Keratinocyte (primary cell): Measurements from ENCODE around the gene SLC22A8. TPM values are rescaled to one million over a fixed set of nuclear protein-coding genes. Genes with fewer than 3 reads are reported as not detected.

Source experiments
- DNase-seq: peaks from one replicate; pipeline ENCODE4 v3.0.0-alpha.2; 2011; ENCODE audit warnings: low read depth, missing footprints, low spot score
- FAIRE-seq: peaks from 2 replicates; lab custom pipeline; 2011; peaks lifted over from hg19 to GRCh38; lab: Jason Lieb, UNC
- H2AFZ ChIP-seq: 2 replicates; pipeline ENCODE4 v1.6.0; 2012; ENCODE audit warnings: low read length, control low read depth, inconsistent platforms; ENCODE audit not compliant: control insufficient read depth
- H3K27ac ChIP-seq: 2 replicates; pipeline ENCODE4 v1.5.1; 2011; ENCODE audit warnings: low read length; ENCODE audit not compliant: control insufficient read depth, insufficient read depth
- H3K27me3 ChIP-seq: 3 replicates; pipeline ENCODE4 v1.6.0; 2011; ENCODE audit warnings: low read length; ENCODE audit not compliant: control insufficient read depth, insufficient read depth; ENCODE audit errors: extremely low read depth
- H3K36me3 ChIP-seq, 2 experiments: 2 replicates in 1 of 2; 3 replicates in 1 of 2; pipeline ENCODE4 v1.5.1; 2011; ENCODE audit warnings: low read length in 2 of 2, mild to moderate bottlenecking in 1 of 2; ENCODE audit not compliant: control insufficient read depth in 2 of 2, insufficient read depth in 2 of 2; ENCODE audit errors: extremely low read depth in 1 of 2
- H3K4me1 ChIP-seq: 3 replicates; pipeline ENCODE4 v1.5.1; 2011; ENCODE audit warnings: low read length; ENCODE audit not compliant: control insufficient read depth, insufficient read depth; ENCODE audit errors: extremely low read depth
- H3K4me2 ChIP-seq: 3 replicates; pipeline ENCODE4 v1.6.0; 2011; ENCODE audit warnings: low read depth, low read length; ENCODE audit not compliant: control insufficient read depth, insufficient read depth; ENCODE audit errors: extremely low read depth
- H3K4me3 ChIP-seq, 3 experiments: fragments of 200-600 bp in 1 of 3; sonication (generic) in 1 of 3; 2 replicates in 2 of 3; 3 replicates in 1 of 3; pipeline ENCODE4 v1.5.1; 2011 to 2016; ENCODE audit warnings: low read length in 3 of 3, mild to moderate bottlenecking in 3 of 3, control low read depth in 2 of 3, inconsistent platforms in 1 of 3, low read depth in 1 of 3, mixed read lengths in 1 of 3, mixed run types in 1 of 3, moderate library complexity in 1 of 3; ENCODE audit not compliant: control insufficient read depth in 2 of 3, insufficient read depth in 2 of 3; ENCODE audit errors: extremely low read depth in 1 of 3
- H3K79me2 ChIP-seq: 2 replicates; pipeline ENCODE4 v1.6.0; 2012; ENCODE audit warnings: low read length; ENCODE audit not compliant: control insufficient read depth, insufficient read depth
- H3K9ac ChIP-seq: 3 replicates; pipeline ENCODE4 v1.6.0; 2011; ENCODE audit warnings: low read length; ENCODE audit not compliant: control insufficient read depth, insufficient read depth; ENCODE audit errors: extremely low read depth
- H3K9me1 ChIP-seq: 3 replicates; pipeline ENCODE4 v1.6.0; 2011; ENCODE audit warnings: low read length; ENCODE audit not compliant: control insufficient read depth, insufficient read depth; ENCODE audit errors: extremely low read depth
- H3K9me3 ChIP-seq: 2 replicates; pipeline ENCODE4 v1.5.1; 2012; ENCODE audit warnings: low read depth, low read length; ENCODE audit not compliant: control insufficient read depth
- H4K20me1 ChIP-seq: 3 replicates; pipeline ENCODE4 v1.6.0; 2011; ENCODE audit warnings: low read length; ENCODE audit not compliant: control insufficient read depth, insufficient read depth; ENCODE audit errors: extremely low read depth
- EZH2 ChIP-seq: IDR thresholded peaks from one replicate; pipeline ENCODE4 v1.6.1; 2012; ENCODE audit warnings: inconsistent platforms, mild to moderate bottlenecking, low read length, moderate library complexity
- dilution Hi-C: fragments of 300-500 bp; cut with MboI; formaldehyde crosslinking; loops from one replicate; pipeline ENCODE4 v1.7.0; 2020; ENCODE audit warnings: low sequenced_read_pairs; ENCODE audit not compliant: extremely low pct_ligation_motif_present
- polyA plus RNA-seq, 5 experiments: library from polyadenylated mRNA; depleted of rRNA in 3 of 5; stranded (reverse) in 3 of 5; stranded (forward) in 1 of 5; unstranded in 1 of 5; fragments of >200 nt; gene quantifications; 1 replicate in 1 of 5; 2 replicates in 3 of 5; 3 replicates in 1 of 5; pipeline versions ENCODE4 v1.2.1 to v1.2.3, GENCODE V29; 2011 to 2012; ENCODE audit warnings: missing spikeins in 2 of 5, low read depth in 1 of 5, low replicate concordance in 1 of 5
- TF ChIP-seq, protein P1 (sequence below), 3 experiments: IDR thresholded peaks in 1 of 3; conservative IDR thresholded peaks in 1 of 3; optimal IDR thresholded peaks in 1 of 3; 2 replicates in 2 of 3; 3 replicates in 1 of 3; pipeline versions ENCODE3 to v1.5.1; 2011; ENCODE audit warnings: low read length in 3 of 3, mild to moderate bottlenecking in 3 of 3, moderate library complexity in 2 of 3, control low read depth in 1 of 3, inconsistent platforms in 1 of 3; ENCODE audit not compliant: insufficient read depth in 2 of 3; ENCODE audit errors: extremely low read depth in 1 of 3

The SLC22A8 gene
- polyA plus RNA-seq, 1 donor (not counting 4 experiments of a cell fraction or from before 2014, with no cell fraction given) = not detected

DNA sequence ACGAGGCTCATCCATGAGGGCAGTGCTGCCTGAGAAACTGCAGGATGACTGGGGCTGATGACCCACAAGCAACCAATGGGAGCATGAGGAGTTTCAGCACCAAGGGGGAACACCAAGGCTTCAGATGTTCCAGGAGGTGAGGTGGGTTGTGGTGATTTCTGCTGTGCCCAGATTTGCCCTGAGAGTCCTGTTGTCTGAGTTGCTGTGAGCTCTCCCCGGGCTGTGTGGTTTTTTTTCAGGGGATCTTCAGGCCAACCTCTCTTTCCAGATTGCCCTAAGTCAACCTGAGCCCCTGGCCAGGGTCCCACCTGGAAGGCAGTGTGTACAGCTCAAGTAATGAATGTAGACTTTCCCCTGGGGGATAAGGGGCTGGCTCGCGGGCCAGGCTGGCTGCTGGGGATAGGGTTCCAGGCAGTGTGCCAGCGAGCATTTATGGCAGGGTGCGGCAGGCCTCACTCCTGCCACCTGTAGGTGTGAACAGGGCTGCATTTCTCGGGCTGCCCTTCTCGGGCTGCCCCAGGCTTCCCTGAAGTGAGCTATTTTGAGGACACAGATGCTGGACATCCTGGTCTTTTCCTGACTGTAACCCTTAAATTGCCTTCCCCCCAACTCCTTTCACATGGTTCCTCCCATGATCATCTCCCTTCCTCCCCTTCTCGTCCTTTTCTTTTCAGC lies 40.7 kb downstream of the SLC22A8 start:
- dilution Hi-C loops = no loop called here
- H3K4me2 ChIP-seq = no peak overlapping the region
- no peak for DNase-seq

DNA sequence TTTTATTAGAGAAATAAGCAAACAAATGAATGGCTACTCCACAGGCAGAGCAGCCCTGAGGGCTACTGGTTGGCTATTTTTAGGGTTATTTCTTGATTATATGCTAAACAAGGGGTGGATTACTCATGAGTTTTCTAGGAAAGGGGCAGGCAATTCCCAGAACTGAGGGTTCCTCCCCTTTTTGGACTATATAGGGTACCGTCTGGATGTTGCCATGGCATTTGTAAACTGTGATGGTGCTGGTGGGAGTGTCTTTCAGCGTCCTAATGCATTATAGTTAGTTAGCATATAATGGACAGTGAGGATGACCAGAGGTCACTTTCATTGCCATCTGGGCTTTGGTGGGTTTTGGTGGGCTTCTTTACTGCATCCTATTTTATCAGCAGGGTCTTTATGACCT lies 50.1 kb downstream of the SLC22A8 start:
- H3K36me3 ChIP-seq = no peaks in the 10 kb centered on the region
- H3K9me1 ChIP-seq = no peaks in the 10 kb centered on the region
- TF ChIP-seq, protein P1, sequence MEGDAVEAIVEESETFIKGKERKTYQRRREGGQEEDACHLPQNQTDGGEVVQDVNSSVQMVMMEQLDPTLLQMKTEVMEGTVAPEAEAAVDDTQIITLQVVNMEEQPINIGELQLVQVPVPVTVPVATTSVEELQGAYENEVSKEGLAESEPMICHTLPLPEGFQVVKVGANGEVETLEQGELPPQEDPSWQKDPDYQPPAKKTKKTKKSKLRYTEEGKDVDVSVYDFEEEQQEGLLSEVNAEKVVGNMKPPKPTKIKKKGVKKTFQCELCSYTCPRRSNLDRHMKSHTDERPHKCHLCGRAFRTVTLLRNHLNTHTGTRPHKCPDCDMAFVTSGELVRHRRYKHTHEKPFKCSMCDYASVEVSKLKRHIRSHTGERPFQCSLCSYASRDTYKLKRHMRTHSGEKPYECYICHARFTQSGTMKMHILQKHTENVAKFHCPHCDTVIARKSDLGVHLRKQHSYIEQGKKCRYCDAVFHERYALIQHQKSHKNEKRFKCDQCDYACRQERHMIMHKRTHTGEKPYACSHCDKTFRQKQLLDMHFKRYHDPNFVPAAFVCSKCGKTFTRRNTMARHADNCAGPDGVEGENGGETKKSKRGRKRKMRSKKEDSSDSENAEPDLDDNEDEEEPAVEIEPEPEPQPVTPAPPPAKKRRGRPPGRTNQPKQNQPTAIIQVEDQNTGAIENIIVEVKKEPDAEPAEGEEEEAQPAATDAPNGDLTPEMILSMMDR (optimal IDR thresholded peaks at IDR 0.05 in 1 of 3, IDR thresholded peaks at IDR 0.05 in 1 of 3, conservative IDR thresholded peaks at IDR 0.05 in 1 of 3; ENCODE audit: extremely low read depth in 1 of 3, insufficient read depth in 2 of 3, low read length in 3 of 3) = no peak
- no peaks in the 10 kb centered on the region for H3K27me3 ChIP-seq
- dilution Hi-C loops = no loop called here
- no peaks in the 10 kb centered on the region for H3K4me1 ChIP-seq
- FAIRE-seq (no peak), DNase-seq (no peak)
- no peaks in the 10 kb centered on the region for H3K79me2 ChIP-seq
- H3K4me2 ChIP-seq = no peak overlapping the region
- H3K9ac ChIP-seq = no peak overlapping the region
- no peak overlapping the region for H2AFZ ChIP-seq
- H3K27ac ChIP-seq = no peak overlapping the region
- H3K4me3 ChIP-seq = no peak overlapping the region
- H4K20me1 ChIP-seq = no peaks in the 10 kb centered on the region
- no peaks in the 10 kb centered on the region for H3K9me3 ChIP-seq

More for the DNA sequence above, 40.7 kb downstream of the SLC22A8 start:
- no peaks in the 10 kb centered on the region for H4K20me1 ChIP-seq
- no peaks in the 10 kb centered on the region for H3K36me3 ChIP-seq
- no peaks in the 10 kb centered on the region for H3K79me2 ChIP-seq
- no peak overlapping the region for H3K9ac ChIP-seq
- no peak overlapping the region for H3K4me3 ChIP-seq
- H3K9me3 ChIP-seq = no peaks in the 10 kb centered on the region
- TF ChIP-seq EZH2 = no peak
- TF ChIP-seq, protein P1 (optimal IDR thresholded peaks at IDR 0.05 in 1 of 3, IDR thresholded peaks at IDR 0.05 in 1 of 3, conservative IDR thresholded peaks at IDR 0.05 in 1 of 3; ENCODE audit: extremely low read depth in 1 of 3, insufficient read depth in 2 of 3, low read length in 3 of 3) = peak; percentile 56 to 84 (median 79)
- no peak overlapping the region for H2AFZ ChIP-seq
- H3K27ac ChIP-seq = no peak overlapping the region
- H3K4me1 ChIP-seq = peaks cover 4% of the 10 kb centered on the region
- peaks cover 5% of the 10 kb centered on the region for H3K27me3 ChIP-seq
- no peak for FAIRE-seq
- H3K9me1 ChIP-seq = no peaks in the 10 kb centered on the region
